K562 (cell line): ENCODE data around the gene DNAJB1. TPM values are rescaled to one million over a fixed set of nuclear protein-coding genes. Genes with fewer than 3 reads are reported as not detected.

ENCODE experiments used
- ATAC-seq: fragments of 200-7000 bp; cut with Tn5 transposase; 3 replicates; pipeline ENCODE4 v1.9.1; 2020; ENCODE audit warnings: moderate library complexity
- BruUV-seq: library from RNA; stranded (reverse); fragments of 400-500 nt; replicated peaks from 2 replicates; lab custom pipeline; 2021; lab: Mats Ljungman, UMichigan
- CTCF ChIA-PET: fragments of 300-600 bp; formaldehyde crosslinking; extraction: SDS; loops from one replicate; lab custom pipeline; 2021; ENCODE audit warnings: low intra/inter-chr PET ratio; lab: Yijun Ruan, JAX
- POLR2A ChIA-PET: fragments of 300-600, 350-650 bp; sonication (Branson Sonifier 250); formaldehyde crosslinking; extraction: SDS; loops from one replicate; lab custom pipeline; 2021; ENCODE audit warnings: antibody characterized with exemption, inconsistent platforms; lab: Yijun Ruan, JAX
- DNase-seq, 4 experiments: peaks; one replicate each; pipeline versions ENCODE4 v3.0.0 to v3.0.0-alpha.2; 2011 to 2018; ENCODE audit warnings: low spot score in 3 of 4, mixed read lengths in 3 of 4; ENCODE audit errors: extremely low read depth in 1 of 4
- FAIRE-seq: peaks from 2 replicates; lab custom pipeline; 2011; peaks lifted over from hg19 to GRCh38; lab: Jason Lieb, UNC
- H2AFZ ChIP-seq: 2 replicates; pipeline ENCODE4 v1.6.0; 2011; ENCODE audit warnings: low read depth, low read length, control low read depth, inconsistent platforms
- H3K27ac ChIP-seq: fragments of 200-600 bp; 3 replicates; pipeline ENCODE4 v1.8.0; 2011; ENCODE audit warnings: low read depth, mild to moderate bottlenecking, control low read depth, inconsistent platforms, low read length, moderate library complexity, mixed read lengths; ENCODE audit errors: extremely low read depth
- H3K27me3 ChIP-seq, 2 experiments: fragments of 300-600 bp in 1 of 2; 2 replicates in 1 of 2; 3 replicates in 1 of 2; pipeline versions ENCODE4 v1.6.0 to v1.8.0; 2011; ENCODE audit warnings: inconsistent platforms in 2 of 2, low read length in 2 of 2, mild to moderate bottlenecking in 1 of 2, mixed read lengths in 1 of 2, moderate library complexity in 1 of 2; ENCODE audit not compliant: control insufficient read depth in 2 of 2, insufficient read depth in 2 of 2
- H3K36me3 ChIP-seq: fragments of 300-600 bp; 3 replicates; pipeline ENCODE4 v1.8.0; 2011; ENCODE audit warnings: mild to moderate bottlenecking, low read length, inconsistent platforms; ENCODE audit not compliant: control insufficient read depth, insufficient read depth
- H3K4me1 ChIP-seq, 2 experiments: fragments of 200-600 bp in 1 of 2; replicated peaks in 1 of 2; 2 replicates in 1 of 2; 3 replicates in 1 of 2; pipeline versions ENCODE4 v1.5.1 to v1.8.0; 2011; ENCODE audit warnings: inconsistent platforms in 2 of 2, low read length in 2 of 2, mild to moderate bottlenecking in 1 of 2, mixed read lengths in 1 of 2, moderate library complexity in 1 of 2; ENCODE audit not compliant: control insufficient read depth in 2 of 2, insufficient read depth in 2 of 2
- H3K4me2 ChIP-seq: 2 replicates; pipeline ENCODE4 v1.6.1; 2011; ENCODE audit warnings: low read length, control low read depth, inconsistent platforms, mixed read lengths; ENCODE audit not compliant: insufficient read depth
- H3K4me3 ChIP-seq: fragments of 200-600 bp; sonication (generic), shearing (Covaris generic); 2 replicates; pipeline ENCODE4 v1.5.1; 2016; ENCODE audit warnings: control low read depth, inconsistent platforms
- H3K79me2 ChIP-seq: fragments of 200-600 bp; 3 replicates; pipeline ENCODE4 v1.8.0; 2011; ENCODE audit warnings: low read length, inconsistent platforms; ENCODE audit not compliant: control insufficient read depth, insufficient read depth
- H3K9ac ChIP-seq, 2 experiments: 2 replicates each; pipeline versions ENCODE4 v1.6.0 to v1.6.1; 2011; ENCODE audit warnings: low read depth in 2 of 2, low read length in 2 of 2, control low read depth in 1 of 2, inconsistent platforms in 1 of 2, mild to moderate bottlenecking in 1 of 2, mixed read lengths in 1 of 2; ENCODE audit not compliant: insufficient read depth in 1 of 2
- H3K9me1 ChIP-seq: one replicate; pipeline ENCODE4 v1.6.0; 2011; ENCODE audit warnings: inconsistent platforms, mild to moderate bottlenecking, low read length, moderate library complexity; ENCODE audit not compliant: control insufficient read depth, insufficient read depth
- H3K9me3 ChIP-seq: replicated peaks from 2 replicates; pipeline ENCODE4 v1.5.1; 2011; ENCODE audit warnings: low read depth, low read length, inconsistent platforms; ENCODE audit not compliant: control insufficient read depth, insufficient read depth
- H4K20me1 ChIP-seq: replicated peaks from 2 replicates; pipeline ENCODE4 v1.6.1; 2011; ENCODE audit warnings: low read length, inconsistent platforms, mixed read lengths; ENCODE audit not compliant: control insufficient read depth, insufficient read depth
- BRF2 ChIP-seq: IDR thresholded peaks from 3 replicates; pipeline ENCODE4 v1.6.1; 2011; ENCODE audit warnings: borderline replicate concordance, mild to moderate bottlenecking; ENCODE audit not compliant: insufficient read length, insufficient read depth
- ERF ChIP-seq: fragments of 450-650 bp; formaldehyde crosslinking; IDR thresholded peaks from 2 replicates; pipeline ENCODE4 v1.4.0; 2020; ENCODE audit warnings: mild to moderate bottlenecking, mixed read lengths
- KLF10 ChIP-seq: fragments of 250-450 bp; sonication (Bioruptor Pico); IDR thresholded peaks from 2 replicates; pipeline ENCODE4 v1.6.1; 2021; ENCODE audit warnings: matching md5 sums
- MCM2 ChIP-seq: fragments of 450-650 bp; IDR thresholded peaks from 2 replicates; pipeline ENCODE4 v1.6.1; 2017; ENCODE audit warnings: low read depth, mild to moderate bottlenecking
- MLLT1 ChIP-seq, 2 experiments: fragments of 450-650 bp; IDR thresholded peaks; 2 replicates each; pipeline ENCODE4 v1.6.1; 2016
- SMC3 ChIP-seq: conservative IDR thresholded peaks from 2 replicates; pipeline ENCODE4 v1.6.1; 2011; ENCODE audit warnings: low read depth, low read length, improper control_type of control experiment; ENCODE audit not compliant: insufficient read depth
- STAG1 ChIP-seq: sonication (generic); formaldehyde crosslinking; IDR thresholded peaks from 2 replicates; pipeline ENCODE4 v1.5.0; 2020; ENCODE audit warnings: missing genetic modification reagents, borderline replicate concordance
- TBL1XR1 ChIP-seq, 2 experiments: IDR thresholded peaks; 2 replicates each; pipeline ENCODE4 v1.6.1; 2012; ENCODE audit warnings: improper control_type of control experiment in 2 of 2, low read length in 2 of 2, mild to moderate bottlenecking in 1 of 2
- XRCC3 ChIP-seq: fragments of 450-650 bp; IDR thresholded peaks from 2 replicates; pipeline ENCODE4 v1.6.1; 2017; ENCODE audit warnings: mild to moderate bottlenecking, moderate library complexity
- ZC3H8 ChIP-seq: fragments of 450-650 bp; IDR thresholded peaks from 2 replicates; pipeline ENCODE4 v1.6.1; 2017
- ZNF165 ChIP-seq: fragments of 250-450 bp; sonication (Bioruptor Pico); IDR thresholded peaks from 2 replicates; pipeline ENCODE4 v1.4.0; 2020; ENCODE audit warnings: borderline replicate concordance
- ZNF175 ChIP-seq: fragments of 200-800 bp; sonication (Bioruptor generic); IDR thresholded peaks from 2 replicates; pipeline ENCODE4 v1.6.1; 2016; ENCODE audit warnings: low read depth, mild to moderate bottlenecking, missing genetic modification characterization, missing compliant biosample characterization
- ZNF184 ChIP-seq: sonication (generic); formaldehyde crosslinking; IDR thresholded peaks from 2 replicates; pipeline ENCODE4 v1.5.0; 2020; ENCODE audit warnings: missing genetic modification reagents
- ZNF316 ChIP-seq: fragments of 450-650 bp; IDR thresholded peaks from 2 replicates; pipeline ENCODE4 v1.6.1; 2016
- ZNF398 ChIP-seq: fragments of 250-450 bp; sonication (Bioruptor Pico); IDR thresholded peaks from 2 replicates; pipeline ENCODE4 v1.8.0; 2021; ENCODE audit warnings: moderate library complexity, mild to moderate bottlenecking, inconsistent platforms
- ZNF644 ChIP-seq: fragments of 200-800 bp; sonication (Bioruptor generic); IDR thresholded peaks from 2 replicates; pipeline ENCODE4 v1.6.1; 2016; ENCODE audit warnings: low read depth, missing genetic modification characterization, missing compliant biosample characterization
- ZNF76 ChIP-seq: fragments of 250-450 bp; sonication (Bioruptor Pico); IDR thresholded peaks from 2 replicates; pipeline ENCODE4 v1.4.0; 2020; ENCODE audit warnings: mild to moderate bottlenecking, moderate library complexity, borderline replicate concordance
- WGBS: fragments of 100-300 bp; shearing (Covaris generic); methylation state at CpG from one replicate; pipeline ENCODE4 v1.1.6; 2016; ENCODE audit warnings: low coverage, mixed read lengths; ENCODE audit not compliant: insufficient coverage; ENCODE audit errors: missing lambda C conversion rate; 5-methylcytosine and 5-hydroxymethylcytosine counted together
- in situ Hi-C: fragments of 300-500 bp; cut with MboI; formaldehyde crosslinking; loops from 4 replicates; pipeline ENCODE4 v1.15.0; 2018; ENCODE audit warnings: inconsistent platforms, mixed read lengths
- intact Hi-C: fragments of 100-400 bp; cut with micrococcal nuclease; formaldehyde crosslinking; loops from 2 replicates; pipeline ENCODE4 v1.14.2; 2022
- polyA plus RNA-seq, 8 experiments: library from polyadenylated mRNA; depleted of rRNA in 4 of 8; stranded (reverse) in 5 of 8; unstranded in 3 of 8; fragments of >200 nt; fragmentation: Nextera tagmentation in 2 of 8; fragmentation: Illumina TruSeq in 1 of 8; extraction: Ambion mirVana in 2 of 8; extraction: Trizol in 1 of 8; gene quantifications; 2 replicates each; pipeline versions ENCODE4 v1.2.1 to v1.2.3, GENCODE V29; 2011 to 2014; ENCODE audit warnings: inconsistent platforms in 1 of 8, missing spikeins in 1 of 8
- total RNA-seq, 7 experiments: library from RNA; depleted of rRNA in 6 of 7; stranded (reverse); fragments of >200 nt in 6 of 7; fragmentation: Illumina TruSeq in 2 of 7; extraction: Trizol in 2 of 7; gene quantifications; 2 replicates each; pipeline versions ENCODE4 v1.2.1 to v1.2.3, GENCODE V29; 2011 to 2021; ENCODE audit warnings: low replicate concordance in 1 of 7

DNAJB1 gene
- total and polyA plus RNA-seq, 9 of the 15 experiments (the other 6 are each of a cell fraction or from before 2014, with no cell fraction given) = 13.2 to 113 (median 62.1) TPM

- ChIA-PET POLR2A (interaction anchor here (0.7 to 6.3 kb wide), 8 partner anchors 9 to 444 kb away, joined by 3 to 70 read pairs (median 7); no protein-coding TSS in a partner anchor), CTCF (interaction anchor here (0.7 to 1.1 kb wide), 2 partner anchors 11 to 20 kb away, joined by 3 read pairs; no protein-coding TSS in a partner anchor)
- Histone ChIP-seq H3K27me3 (no peaks in the 10 kb centered on the region), H3K4me3 (peak overlapping the region; percentile 98), H3K9ac (peak overlapping the region; percentile 96 to 100), H3K4me2 (peak overlapping the region; percentile 99), H2AFZ (no peak overlapping the region), H3K79me2 (peaks cover 45% of the 10 kb centered on the region), H3K9me1 (no peaks in the 10 kb centered on the region), H3K4me1 (peaks cover 46 to 52% of the 10 kb centered on the region in 2 experiments), H3K36me3 (peaks cover 38% of the 10 kb centered on the region), H4K20me1 (peaks cover 26% of the 10 kb centered on the region), H3K9me3 (no peaks in the 10 kb centered on the region), H3K27ac (peak overlapping the region; percentile 99)
- intact Hi-C loops = loop anchor here (5.0 kb wide), 1 partner anchor 35 kb away; no protein-coding TSS in a partner anchor
- WGBS = 2% methylated on average over 22 of the region's 22 CpGs
- FAIRE-seq = no peak
- peak in 2 of 4 experiments; percentile 17 to 31 for DNase-seq
- no peak for ATAC-seq
- BruUV-seq = no TSS peak
- in situ Hi-C loops = no loop called here
- TF ChIP-seq ZNF184 (CRISPR knock-in tag) = no peak
- no peak for TF ChIP-seq ZNF398
- TF ChIP-seq MLLT1 (IDR thresholded peaks at IDR 0.05) = 0 out of 4 replicates have a peak, but pooled peaks of 1 of the 2 experiments have one; percentile 24
- 0 out of 4 replicates have a peak, but pooled peaks of 1 of the 2 experiments have one; percentile 3 for TF ChIP-seq TBL1XR1 (IDR thresholded peaks at IDR 0.05; ENCODE audit: low read length in 2 of 2)
- TF ChIP-seq ZNF644 (tag) = no peak
- TF ChIP-seq BRF2 = no peak
- TF ChIP-seq SMC3 = no peak
- no peak for TF ChIP-seq ZNF76
- no peak for TF ChIP-seq ZC3H8
- no peak for TF ChIP-seq ZNF316
- no peak for TF ChIP-seq STAG1 (CRISPR knock-in tag)
- TF ChIP-seq XRCC3 = no peak
- TF ChIP-seq MCM2 = no peak
- no peak for TF ChIP-seq ZNF175 (CRISPR knock-in tag)
- no peak for TF ChIP-seq ZNF165 (CRISPR knock-in tag)
- TF ChIP-seq KLF10 (CRISPR knock-in tag) = no peak
- 0 out of 2 replicates have a peak, but pooled peaks have one; percentile 36 for TF ChIP-seq ERF
Observed at GRCh38 chr19:14516746-14517438, 1.3 kb downstream of the DNAJB1 start.
